GM12878 (cell line): ENCODE data around the gene LMF1. TPM values are rescaled to one million over a fixed set of nuclear protein-coding genes. Genes with fewer than 3 reads are reported as not detected.

Experiments
- ATAC-seq: fragments of 200-7000 bp; cut with Tn5 transposase; 3 replicates; pipeline ENCODE4 v1.9.1; 2020; ENCODE audit warnings: mild to moderate bottlenecking, moderate library complexity
- BruUV-seq: library from RNA; stranded (reverse); fragments of 400-500 nt; replicated peaks from 2 replicates; lab custom pipeline; 2021; lab: Mats Ljungman, UMichigan
- CTCF ChIA-PET: fragments of 300-600 bp; sonication (Branson Sonifier 250); formaldehyde crosslinking; extraction: SDS; loops from one replicate; lab custom pipeline; 2021; ENCODE audit warnings: inconsistent platforms; lab: Yijun Ruan, JAX
- POLR2A ChIA-PET: fragments of 350-600 bp; formaldehyde crosslinking; extraction: SDS; loops from one replicate; lab custom pipeline; 2021; ENCODE audit warnings: inconsistent platforms; lab: Charles Lee
- RAD21 ChIA-PET: fragments of 300-600 bp; sonication (Branson Sonifier 250); formaldehyde crosslinking; loops from one replicate; lab custom pipeline; 2023; ENCODE audit warnings: antibody characterized with exemption; ENCODE audit not compliant: unreplicated experiment; lab: Charles Lee
- SMC1A ChIA-PET: fragments of 300-600 bp; sonication (Branson Sonifier 250); formaldehyde crosslinking; loops from one replicate; lab custom pipeline; 2023; ENCODE audit not compliant: unreplicated experiment, uncharacterized antibody; lab: Charles Lee
- DNase-seq: peaks from one replicate; pipeline ENCODE4 v3.0.0-alpha.2; 2011; ENCODE audit warnings: low read depth, low spot score
- FAIRE-seq: peaks from 3 replicates; lab custom pipeline; 2011; peaks lifted over from hg19 to GRCh38; lab: Jason Lieb, UNC
- H2AFZ ChIP-seq: 2 replicates; pipeline ENCODE4 v1.6.0; 2011; ENCODE audit warnings: low read depth, low read length, control low read depth; ENCODE audit not compliant: control insufficient read depth
- H3K27ac ChIP-seq: 2 replicates; pipeline ENCODE4 v1.5.1; 2011; ENCODE audit warnings: control low read depth; ENCODE audit not compliant: control insufficient read depth, insufficient read depth
- H3K27me3 ChIP-seq, 2 experiments: replicated peaks in 1 of 2; 2 replicates each; pipeline versions ENCODE4 v1.6.0 to v1.6.1; 2011; ENCODE audit warnings: low read length in 1 of 2; ENCODE audit not compliant: control insufficient read depth in 2 of 2, insufficient read depth in 2 of 2
- H3K36me3 ChIP-seq, 2 experiments: 2 replicates each; pipeline ENCODE4 v1.5.1; 2011; ENCODE audit warnings: low read length in 1 of 2; ENCODE audit not compliant: control insufficient read depth in 2 of 2, insufficient read depth in 2 of 2
- H3K4me1 ChIP-seq: 2 replicates; pipeline ENCODE4 v1.6.1; 2011; ENCODE audit warnings: mild to moderate bottlenecking, low read length, moderate library complexity, mixed read lengths; ENCODE audit not compliant: control insufficient read depth, insufficient read depth
- H3K4me2 ChIP-seq: 2 replicates; pipeline ENCODE4 v1.6.0; 2011; ENCODE audit warnings: control low read depth; ENCODE audit not compliant: control insufficient read depth, insufficient read depth
- H3K4me3 ChIP-seq: fragments of 200-600 bp; sonication (generic); 2 replicates; pipeline ENCODE4 v1.5.1; 2016
- H3K79me2 ChIP-seq: 2 replicates; pipeline ENCODE4 v1.6.0; 2011; ENCODE audit warnings: low read length; ENCODE audit not compliant: control insufficient read depth, insufficient read depth
- H3K9ac ChIP-seq: 2 replicates; pipeline ENCODE4 v1.8.0; 2011; ENCODE audit warnings: low read length, control low read depth, mixed read lengths; ENCODE audit not compliant: control insufficient read depth, insufficient read depth
- H3K9me3 ChIP-seq: replicated peaks from 3 replicates; pipeline ENCODE4 v1.5.1; 2011; ENCODE audit warnings: mild to moderate bottlenecking, low read length; ENCODE audit not compliant: control insufficient read depth, insufficient read depth
- H4K20me1 ChIP-seq: 2 replicates; pipeline ENCODE4 v1.6.0; 2011; ENCODE audit not compliant: control insufficient read depth, insufficient read depth
- BCL11A ChIP-seq: IDR thresholded peaks from 2 replicates; pipeline ENCODE4 v1.6.1; 2011; ENCODE audit warnings: low read depth, low read length
- CHD4 ChIP-seq: fragments of 200-600 bp; sonication (generic); IDR thresholded peaks from 2 replicates; pipeline ENCODE4 v1.6.1; 2016; ENCODE audit warnings: mild to moderate bottlenecking
- DPF2 ChIP-seq: fragments of 450-650 bp; IDR thresholded peaks from 2 replicates; pipeline ENCODE4 v1.6.1; 2017; ENCODE audit warnings: mild to moderate bottlenecking
- E2F8 ChIP-seq: fragments of 450-650 bp; IDR thresholded peaks from 2 replicates; pipeline ENCODE4 v1.6.1; 2018; ENCODE audit warnings: mild to moderate bottlenecking, low read depth, moderate library complexity; ENCODE audit not compliant: partially characterized antibody
- EP300 ChIP-seq, 2 experiments: fragments of 150-350 bp in 1 of 2; IDR thresholded peaks; 2 replicates each; pipeline ENCODE4 v1.6.1; 2011 to 2012; ENCODE audit warnings: low read depth in 2 of 2, low read length in 2 of 2, borderline replicate concordance in 1 of 2, improper control_type of control experiment in 1 of 2, inconsistent platforms in 1 of 2; ENCODE audit not compliant: control insufficient read depth in 1 of 2
- FOXM1 ChIP-seq: IDR thresholded peaks from 2 replicates; pipeline ENCODE4 v1.6.1; 2012; ENCODE audit warnings: low read depth, mild to moderate bottlenecking, inconsistent platforms, low read length, moderate library complexity
- JUNB ChIP-seq: IDR thresholded peaks from 2 replicates; pipeline ENCODE4 v1.6.1; 2016; ENCODE audit warnings: antibody characterized with exemption, mild to moderate bottlenecking
- MEF2A ChIP-seq: IDR thresholded peaks from 2 replicates; pipeline ENCODE4 v1.6.1; 2011; ENCODE audit warnings: low read depth, mild to moderate bottlenecking, low read length, moderate library complexity; ENCODE audit not compliant: insufficient read depth
- MYB ChIP-seq: fragments of 150-350 bp; IDR thresholded peaks from 2 replicates; pipeline ENCODE4 v1.6.1; 2014; ENCODE audit warnings: mild to moderate bottlenecking, low read depth, low read length, borderline replicate concordance
- POLR2AphosphoS2 ChIP-seq: IDR thresholded peaks from 2 replicates; pipeline ENCODE4 v1.6.1; 2011; ENCODE audit warnings: low read depth, mild to moderate bottlenecking, low read length, improper control_type of control experiment, moderate library complexity
- RUNX3 ChIP-seq: IDR thresholded peaks from 2 replicates; pipeline ENCODE4 v1.6.1; 2012; ENCODE audit warnings: low read length, inconsistent platforms
- SKIL ChIP-seq: fragments of 450-650 bp; IDR thresholded peaks from 2 replicates; pipeline ENCODE4 v1.6.1; 2017; ENCODE audit warnings: mild to moderate bottlenecking, low read depth, inconsistent platforms; ENCODE audit not compliant: poor library complexity, severe bottlenecking
- SREBF2 ChIP-seq: IDR thresholded peaks from 2 replicates; pipeline ENCODE4 v1.6.1; 2012; ENCODE audit warnings: mild to moderate bottlenecking, low read length
- SUPT20H ChIP-seq: IDR thresholded peaks from 2 replicates; pipeline ENCODE4 v1.6.1; 2011; ENCODE audit warnings: low read depth, mild to moderate bottlenecking, low read length, moderate library complexity, borderline replicate concordance; ENCODE audit not compliant: control insufficient read depth
- ZNF217 ChIP-seq: fragments of 450-650 bp; IDR thresholded peaks from 2 replicates; pipeline ENCODE4 v1.6.1; 2017; ENCODE audit warnings: antibody characterized with exemption, mild to moderate bottlenecking
- ZNF384 ChIP-seq: IDR thresholded peaks from 2 replicates; pipeline ENCODE4 v1.6.1; 2012; ENCODE audit warnings: low read depth, mild to moderate bottlenecking, low read length, improper control_type of control experiment, borderline replicate concordance
- ZNF622 ChIP-seq: fragments of 450-650 bp; IDR thresholded peaks from 2 replicates; pipeline ENCODE4 v1.6.1; 2017; ENCODE audit warnings: mild to moderate bottlenecking, inconsistent platforms
- WGBS: methylation state at CpG from one replicate; pipeline ENCODE4 v1.1.6; 2016; ENCODE audit warnings: low lambda C conversion rate; ENCODE audit not compliant: insufficient replicate concordance, insufficient coverage; ENCODE audit errors: missing lambda C conversion rate; 5-methylcytosine and 5-hydroxymethylcytosine counted together
- in situ Hi-C: fragments of 300-500 bp; cut with MboI; formaldehyde crosslinking; loops from 9 replicates; pipeline ENCODE4 v1.14.3; 2018; ENCODE audit warnings: mixed read lengths
- intact Hi-C: fragments of 100-400 bp; cut with micrococcal nuclease; formaldehyde crosslinking; loops from one replicate; pipeline ENCODE4 v1.14.2; 2022; ENCODE audit not compliant: unreplicated experiment
- polyA plus RNA-seq, 11 experiments: library from polyadenylated mRNA; depleted of rRNA in 4 of 11; unstranded in 6 of 11; stranded (reverse) in 5 of 11; fragments of >200 nt; fragmentation: Nextera tagmentation in 4 of 11; fragmentation: Illumina TruSeq in 1 of 11; extraction: Ambion mirVana in 4 of 11; extraction: Trizol in 1 of 11; gene quantifications; 1 replicate in 1 of 11; 2 replicates in 10 of 11; pipeline versions ENCODE4 v1.2.1 to v1.2.3, GENCODE V29; 2011 to 2016; ENCODE audit warnings: inconsistent platforms in 2 of 11, missing spikeins in 2 of 11, low read depth in 1 of 11
- total RNA-seq, 4 experiments: library from RNA; depleted of rRNA in 3 of 4; stranded (reverse); fragments of >200 nt in 3 of 4; fragmentation: Illumina TruSeq in 1 of 4; extraction: Trizol in 1 of 4; gene quantifications; 2 replicates each; pipeline versions ENCODE4 v1.2.1 to v1.2.3, GENCODE V29; 2013 to 2021
- TF ChIP-seq, protein P1 (sequence below): fragments of 450-650 bp; IDR thresholded peaks from 2 replicates; pipeline ENCODE4 v1.6.1; 2017; ENCODE audit warnings: mild to moderate bottlenecking

The LMF1 gene
- total and polyA plus RNA-seq, 10 of the 15 experiments (the other 5 are each of a cell fraction or from before 2014, with no cell fraction given) = 0.18 to 3.2 (median 1.4) TPM; not detected in 1

- no peaks in the 10 kb centered on the region for H4K20me1 ChIP-seq
- SMC1A ChIA-PET = no interaction called here
- H3K79me2 ChIP-seq = no peaks in the 10 kb centered on the region
- no peaks in the 10 kb centered on the region for H3K9me3 ChIP-seq
- BruUV-seq = no TSS peak
- H3K4me1 ChIP-seq = no peaks in the 10 kb centered on the region
- H3K4me2 ChIP-seq = no peak overlapping the region
- intact Hi-C loops = no loop called here
- FAIRE-seq (no peak), DNase-seq (no peak), ATAC-seq (no peak)
- in situ Hi-C loops = no loop called here
- CTCF ChIA-PET = no interaction called here
- TF ChIP-seq BCL11A = no peak
- no peak for TF ChIP-seq JUNB
- TF ChIP-seq, protein P1, sequence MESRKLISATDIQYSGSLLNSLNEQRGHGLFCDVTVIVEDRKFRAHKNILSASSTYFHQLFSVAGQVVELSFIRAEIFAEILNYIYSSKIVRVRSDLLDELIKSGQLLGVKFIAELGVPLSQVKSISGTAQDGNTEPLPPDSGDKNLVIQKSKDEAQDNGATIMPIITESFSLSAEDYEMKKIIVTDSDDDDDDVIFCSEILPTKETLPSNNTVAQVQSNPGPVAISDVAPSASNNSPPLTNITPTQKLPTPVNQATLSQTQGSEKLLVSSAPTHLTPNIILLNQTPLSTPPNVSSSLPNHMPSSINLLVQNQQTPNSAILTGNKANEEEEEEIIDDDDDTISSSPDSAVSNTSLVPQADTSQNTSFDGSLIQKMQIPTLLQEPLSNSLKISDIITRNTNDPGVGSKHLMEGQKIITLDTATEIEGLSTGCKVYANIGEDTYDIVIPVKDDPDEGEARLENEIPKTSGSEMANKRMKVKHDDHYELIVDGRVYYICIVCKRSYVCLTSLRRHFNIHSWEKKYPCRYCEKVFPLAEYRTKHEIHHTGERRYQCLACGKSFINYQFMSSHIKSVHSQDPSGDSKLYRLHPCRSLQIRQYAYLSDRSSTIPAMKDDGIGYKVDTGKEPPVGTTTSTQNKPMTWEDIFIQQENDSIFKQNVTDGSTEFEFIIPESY = no peak
- TF ChIP-seq SREBF2 = no peak
- no peak for TF ChIP-seq ZNF384
- TF ChIP-seq POLR2AphosphoS2 = no peak
- TF ChIP-seq MEF2A = no peak
- TF ChIP-seq FOXM1 = no peak
- TF ChIP-seq SKIL = no peak
- TF ChIP-seq DPF2 = no peak
- no peak for TF ChIP-seq RUNX3
- no peak for TF ChIP-seq E2F8
- no peak for TF ChIP-seq SUPT20H
- no peak for TF ChIP-seq ZNF217
- no peak for TF ChIP-seq EP300 (IDR thresholded peaks at IDR 0.05; ENCODE audit: borderline replicate concordance in 1 of 2, control insufficient read depth in 1 of 2, low read depth in 2 of 2, low read length in 2 of 2)
- TF ChIP-seq CHD4 = no peak
- no peak for TF ChIP-seq MYB
- no peak for TF ChIP-seq ZNF622
- H3K36me3 ChIP-seq = no peaks in the 10 kb centered on the region
- H2AFZ ChIP-seq = no peak overlapping the region
- no peak overlapping the region for H3K27ac ChIP-seq
- POLR2A ChIA-PET = no interaction called here
- no peak overlapping the region for H3K9ac ChIP-seq
- H3K27me3 ChIP-seq = no peaks in the 10 kb centered on the region
- RAD21 ChIA-PET = no interaction called here
- 51% methylated on average over 21 of the region's 22 CpGs for WGBS
- no peak overlapping the region for H3K4me3 ChIP-seq
Measured at GRCh38 chr16:1014771-1015495, 44.1 kb upstream of the LMF1 start.
